ENCODE data around the gene TRIP13. TPM values are rescaled to one million over a fixed set of nuclear protein-coding genes. Genes with fewer than 3 reads are reported as not detected.

Gene TRIP13
- total RNA-seq, 1 experiment from 2014 or later, result 45.9 TPM

GRCh38 chr5:949815-950560 is 57.3 kb downstream of the TRIP13 start:
- peaks cover 7% of the 10 kb centered on the region; the same call in 1 of the 2 replicates for H3K9me3 ChIP-seq (ENCODE audit: control insufficient read depth, insufficient read depth, low read depth, low read length)
- H3K27me3 ChIP-seq (ENCODE audit: control insufficient read depth, insufficient read depth, low read length), result no peaks in the 10 kb centered on the region
- in situ Hi-C loops (cut with HindIII; ENCODE audit: low pct_unique_long_range_greater_than_20kb, low sequenced_read_pairs) (no loop called here), intact Hi-C loops (cut with micrococcal nuclease; ENCODE audit: unreplicated experiment) (no loop called here)
- TF ChIP-seq SIN3A (IDR thresholded peaks at IDR 0.05; ENCODE audit: borderline replicate concordance, insufficient read depth, low read depth, low read length) (no peak), TCF7L2 (IDR thresholded peaks at IDR 0.05; ENCODE audit: low read depth, low read length) (no peak), REST (IDR thresholded peaks at IDR 0.05; ENCODE audit: insufficient read depth in 1 of 2, low read depth in 2 of 2, low read length in 1 of 2) (no peak), POLR2AphosphoS5 (IDR thresholded peaks at IDR 0.05; ENCODE audit: low read depth, low read length) (no peak), CTCF (IDR thresholded peaks at IDR 0.05) (no peak)
- H3K27ac ChIP-seq (ENCODE audit: low read length), result no peak overlapping the region; the same call in 1 of the 2 replicates
- peaks cover 28% of the 10 kb centered on the region for H3K4me1 ChIP-seq (ENCODE audit: control insufficient read depth, insufficient read depth, low read length)
- POLR2A ChIA-PET, result no interaction called here
- H3K4me3 ChIP-seq (ENCODE audit: low read depth in 2 of 2, low read length in 2 of 2), result no peak overlapping the region
- no TSS peak for BruUV-seq (replicated peaks)
- CTCF ChIA-PET, result interaction anchor here (0.5 to 1.6 kb wide), 2 partner anchors 9 to 58 kb away, joined by 3 read pairs; no protein-coding TSS in a partner anchor
- ATAC-seq (no peak), DNase-seq (ENCODE audit: low read depth, low spot score) (no peak)
- H3K36me3 ChIP-seq (ENCODE audit: control insufficient read depth, insufficient read depth, low read length), result no peaks in the 10 kb centered on the region

- TF ChIP-seq SIN3A (IDR thresholded peaks at IDR 0.05; ENCODE audit: borderline replicate concordance, insufficient read depth, low read depth, low read length), result no peak
- TF ChIP-seq REST (IDR thresholded peaks at IDR 0.05; ENCODE audit: insufficient read depth in 1 of 2, low read depth in 2 of 2, low read length in 1 of 2), result no peak
- TF ChIP-seq POLR2AphosphoS5 (IDR thresholded peaks at IDR 0.05; ENCODE audit: low read depth, low read length), result no peak
- no peak for TF ChIP-seq CTCF (IDR thresholded peaks at IDR 0.05)
- TF ChIP-seq TCF7L2 (IDR thresholded peaks at IDR 0.05; ENCODE audit: low read depth, low read length), result no peak
- Histone ChIP-seq H3K27ac (ENCODE audit: low read length) (no peak overlapping the region), H3K4me1 (ENCODE audit: control insufficient read depth, insufficient read depth, low read length) (peaks cover 28% of the 10 kb centered on the region), H3K9me3 (ENCODE audit: control insufficient read depth, insufficient read depth, low read depth, low read length) (peaks cover 7% of the 10 kb centered on the region; the same call in 1 of the 2 replicates), H3K4me3 (ENCODE audit: low read depth in 2 of 2, low read length in 2 of 2) (no peak overlapping the region), H3K36me3 (ENCODE audit: control insufficient read depth, insufficient read depth, low read length) (no peaks in the 10 kb centered on the region), H3K27me3 (ENCODE audit: control insufficient read depth, insufficient read depth, low read length) (no peaks in the 10 kb centered on the region)
- DNase-seq (ENCODE audit: low read depth, low spot score) (no peak), ATAC-seq (no peak)
- intact Hi-C loops (cut with micrococcal nuclease; ENCODE audit: unreplicated experiment) (no loop called here), in situ Hi-C loops (cut with HindIII; ENCODE audit: low pct_unique_long_range_greater_than_20kb, low sequenced_read_pairs) (no loop called here)
- no TSS peak for BruUV-seq (replicated peaks)
- ChIA-PET CTCF (no interaction called here), POLR2A (no interaction called here)
Measured at GRCh38 chr5:951940-952596, 59.4 kb downstream of the TRIP13 start.

Data from Panc1 (cell line).